VCaP (cell line): ENCODE data around the gene MIPEP.

Experiments
- H3K27ac ChIP-seq: fragments of 450-650 bp; 2 replicates; pipeline ENCODE4 v1.5.1; 2017
- CTCF ChIP-seq: fragments of 450-650 bp; conservative IDR thresholded peaks from 2 replicates; pipeline ENCODE4 v1.5.1; 2017; ENCODE audit warnings: mild to moderate bottlenecking, moderate library complexity

MIPEP gene

GRCh38 chr13:23705583-23705982, 183.6 kb downstream of the MIPEP start:
- no peak overlapping the region for H3K27ac ChIP-seq
- no peak for TF ChIP-seq CTCF

- TF ChIP-seq CTCF = no peak
- no peak overlapping the region for H3K27ac ChIP-seq
Observed at GRCh38 chr13:23703246-23703860, 185.8 kb downstream of the MIPEP start.

- TF ChIP-seq CTCF = no peak
- no peak overlapping the region for H3K27ac ChIP-seq
Observed at GRCh38 chr13:23701636-23702035, 187.6 kb downstream of the MIPEP start.

GRCh38 chr13:23701186-23701585, 188.0 kb downstream of the MIPEP start:
- TF ChIP-seq CTCF = no peak
- H3K27ac ChIP-seq = no peak overlapping the region

- H3K27ac ChIP-seq = no peak overlapping the region
- TF ChIP-seq CTCF = no peak
Observed at GRCh38 chr13:23699271-23699670, 189.9 kb downstream of the MIPEP start.

- no peak overlapping the region for H3K27ac ChIP-seq
- no peak for TF ChIP-seq CTCF
Observed at GRCh38 chr13:23697772-23698313, 191.4 kb downstream of the MIPEP start.

- H3K27ac ChIP-seq = no peak overlapping the region
- no peak for TF ChIP-seq CTCF
Observed at GRCh38 chr13:23696610-23697009, 192.6 kb downstream of the MIPEP start.
